Glomerular endothelial cell (primary cell): ENCODE results near the gene SNX11. TPM values are rescaled to one million over a fixed set of nuclear protein-coding genes. Genes with fewer than 3 reads are reported as not detected.

Experiments used
- DNase-seq: peaks from one replicate; pipeline ENCODE4 v3.0.0-alpha.2; 2011; ENCODE audit warnings: low read depth, low spot score; ENCODE audit errors: extremely low read depth
- total RNA-seq: library from RNA; depleted of rRNA; stranded (reverse); fragments of >200 nt; gene quantifications from 2 replicates; pipeline ENCODE4 v1.2.3, GENCODE V29; 2015

Gene SNX11
- total RNA-seq, 1 donor from 2014 or later: 20.8 TPM

- no peak for DNase-seq
Measured at GRCh38 chr17:48160177-48161081, 52.9 kb downstream of the SNX11 start.

- no peak for DNase-seq
Measured at GRCh38 chr17:48161127-48161905, 53.8 kb downstream of the SNX11 start.

DNA sequence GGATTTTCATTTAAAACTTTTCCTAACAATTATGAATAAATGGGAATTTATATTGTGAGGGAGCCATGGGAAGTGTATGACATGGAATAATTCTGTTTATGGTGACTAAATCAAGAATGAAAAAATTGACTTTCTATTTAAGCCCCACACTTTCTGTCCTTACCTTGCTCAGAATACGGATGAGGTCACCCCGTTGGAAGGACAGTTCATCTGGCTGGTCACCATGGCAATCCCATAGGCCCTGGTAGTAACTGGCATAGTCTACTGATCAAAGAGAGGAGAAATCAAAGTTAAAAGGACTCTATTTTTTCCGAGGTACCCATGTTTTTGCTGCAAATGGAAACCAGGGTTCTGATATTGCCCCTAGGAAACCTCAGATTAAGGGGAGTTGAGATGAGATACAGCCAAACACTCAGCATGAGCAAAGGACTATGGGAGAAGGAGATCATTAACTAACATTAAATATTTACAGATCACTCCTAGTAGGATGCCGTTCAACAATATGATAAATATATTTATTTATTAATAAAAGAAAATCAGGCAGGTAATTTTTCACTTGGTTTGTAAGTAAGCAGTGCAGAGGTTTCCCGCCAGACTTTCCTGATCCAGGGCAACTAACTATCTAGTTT is 54.9 kb downstream of the SNX11 start:
- no peak for DNase-seq

- DNase-seq: no peak
Measured at GRCh38 chr17:48162946-48163506, 55.5 kb downstream of the SNX11 start.

- no peak for DNase-seq
Measured at GRCh38 chr17:48163809-48164208, 56.2 kb downstream of the SNX11 start.

- DNase-seq: no peak
Measured at GRCh38 chr17:48169926-48170325, 62.4 kb downstream of the SNX11 start.

Other genes starting within 250 kb of the SNX11 start
- 4.3 and 11.5 TPM in 2 replicates for gene SP2, start 211.5 kb upstream of the SNX11 start, total RNA-seq
- 36.3 and 56.6 TPM in 2 replicates for gene PNPO, start 166.2 kb upstream of the SNX11 start, total RNA-seq
- gene PRR15L, start 149.9 kb upstream of the SNX11 start, total RNA-seq: not detected in 2 replicates
- 98.2 and 99.8 TPM in 2 replicates for gene CDK5RAP3, start 136.7 kb upstream of the SNX11 start, total RNA-seq
- gene COPZ2, start 70.0 kb upstream of the SNX11 start, total RNA-seq: 16.9 and 17.7 TPM in 2 replicates
- gene NFE2L1, start 59.4 kb upstream of the SNX11 start, total RNA-seq: 163 and 201 TPM in 2 replicates
- gene CBX1, start 6.3 kb upstream of the SNX11 start, total RNA-seq: 57.9 and 65.3 TPM in 2 replicates